DOHH2 (cell line): ENCODE results near the gene SEMA5B.

Source experiments
- H3F3A ChIP-seq: fragments of 200-600 bp; sonication (generic), shearing (Covaris generic); 2 replicates; pipeline ENCODE4 v1.6.0; 2016; ENCODE audit warnings: antibody characterized with exemption, mild to moderate bottlenecking; ENCODE audit not compliant: control insufficient read depth, insufficient read depth
- H3K27ac ChIP-seq: fragments of 200-600 bp; sonication (generic); 2 replicates; pipeline ENCODE4 v1.5.1; 2014; ENCODE audit warnings: low read depth, mild to moderate bottlenecking, low read length, moderate library complexity
- H3K27me3 ChIP-seq: fragments of 200-600 bp; sonication (generic); 2 replicates; pipeline ENCODE4 v1.6.1; 2014; ENCODE audit warnings: mild to moderate bottlenecking, low read length, mixed read lengths; ENCODE audit not compliant: control insufficient read depth
- H3K36me3 ChIP-seq: fragments of 200-600 bp; sonication (generic); 2 replicates; pipeline ENCODE4 v1.6.1; 2014; ENCODE audit warnings: mild to moderate bottlenecking, low read length, moderate library complexity, mixed read lengths; ENCODE audit not compliant: control insufficient read depth
- H3K4me1 ChIP-seq: fragments of 200-600 bp; sonication (generic); 2 replicates; pipeline ENCODE4 v1.6.1; 2014; ENCODE audit warnings: mild to moderate bottlenecking, low read length, mixed read lengths; ENCODE audit not compliant: control insufficient read depth
- H3K4me2 ChIP-seq: fragments of 200-600 bp; sonication (generic); 2 replicates; pipeline ENCODE4 v1.6.0; 2014; ENCODE audit warnings: mild to moderate bottlenecking, low read length, moderate library complexity
- H3K4me3 ChIP-seq: fragments of 200-600 bp; sonication (generic); 2 replicates; pipeline ENCODE4 v1.5.1; 2014; ENCODE audit warnings: mild to moderate bottlenecking, low read length, mixed read lengths
- H3K79me2 ChIP-seq: fragments of 200-600 bp; sonication (generic); 2 replicates; pipeline ENCODE4 v1.6.1; 2014; ENCODE audit warnings: mild to moderate bottlenecking, low read length, mixed read lengths; ENCODE audit not compliant: control insufficient read depth
- H3K9me2 ChIP-seq: fragments of 200-600 bp; sonication (generic); replicated peaks from 2 replicates; pipeline ENCODE4 v1.6.1; 2014; ENCODE audit warnings: mild to moderate bottlenecking, low read length, mixed read lengths; ENCODE audit not compliant: control insufficient read depth
- H3K9me3 ChIP-seq: fragments of 200-600 bp; sonication (generic); 2 replicates; pipeline ENCODE4 v1.6.1; 2014; ENCODE audit warnings: antibody characterized with exemption, low read length, mixed read lengths; ENCODE audit not compliant: control insufficient read depth, insufficient read depth
- H4K20me1 ChIP-seq: fragments of 200-600 bp; sonication (generic); 2 replicates; pipeline ENCODE4 v1.6.0; 2014; ENCODE audit warnings: low read depth, mild to moderate bottlenecking, antibody characterized with exemption, low read length, moderate library complexity; ENCODE audit not compliant: control insufficient read depth, insufficient read depth
- CTCF ChIP-seq: fragments of 200-600 bp; sonication (generic); IDR thresholded peaks from one replicate; pipeline ENCODE4 v1.5.1; 2014; ENCODE audit warnings: antibody characterized with exemption, mild to moderate bottlenecking, low read depth, low read length; ENCODE audit not compliant: poor library complexity, severe bottlenecking
- EZH2phosphoT487 ChIP-seq: fragments of 200-600 bp; sonication (generic); IDR thresholded peaks from 2 replicates; pipeline ENCODE4 v1.6.1; 2017; ENCODE audit warnings: borderline replicate concordance, mild to moderate bottlenecking, antibody characterized with exemption, low read length, moderate library complexity, mixed read lengths

The SEMA5B gene

GRCh38 chr3:122986693-122987179, 40.8 kb downstream of the SEMA5B start:
- H3K9me3 ChIP-seq, result no peaks in the 10 kb centered on the region
- H3F3A ChIP-seq, result no peaks in the 10 kb centered on the region
- no peak overlapping the region for H3K4me3 ChIP-seq
- no peaks in the 10 kb centered on the region for H3K79me2 ChIP-seq
- no peaks in the 10 kb centered on the region for H4K20me1 ChIP-seq
- H3K36me3 ChIP-seq, result no peaks in the 10 kb centered on the region
- H3K4me1 ChIP-seq, result peaks cover 10% of the 10 kb centered on the region
- H3K27ac ChIP-seq, result no peak overlapping the region
- H3K27me3 ChIP-seq, result peaks cover 32% of the 10 kb centered on the region
- TF ChIP-seq EZH2phosphoT487 (no peak), CTCF (no peak)
- no peak overlapping the region for H3K4me2 ChIP-seq
- no peaks in the 10 kb centered on the region for H3K9me2 ChIP-seq

GRCh38 chr3:122985539-122985938, 42.0 kb downstream of the SEMA5B start:
- Histone ChIP-seq H3K4me2 (no peak overlapping the region), H3K9me3 (no peaks in the 10 kb centered on the region), H3K9me2 (no peaks in the 10 kb centered on the region), H3K79me2 (no peaks in the 10 kb centered on the region), H3F3A (no peaks in the 10 kb centered on the region), H3K4me1 (peaks cover 10% of the 10 kb centered on the region), H3K27me3 (peaks cover 22% of the 10 kb centered on the region), H3K4me3 (no peak overlapping the region), H4K20me1 (no peaks in the 10 kb centered on the region), H3K27ac (no peak overlapping the region), H3K36me3 (no peaks in the 10 kb centered on the region)
- no peak for TF ChIP-seq CTCF
- TF ChIP-seq EZH2phosphoT487, result no peak

GRCh38 chr3:122984650-122985049, 42.9 kb downstream of the SEMA5B start:
- Histone ChIP-seq H3K4me2 (no peak overlapping the region; the same call in 1 of the 2 replicates), H3K79me2 (no peaks in the 10 kb centered on the region), H3K9me3 (no peaks in the 10 kb centered on the region), H3K27ac (no peak overlapping the region), H4K20me1 (no peaks in the 10 kb centered on the region), H3K27me3 (peaks cover 17% of the 10 kb centered on the region), H3K9me2 (no peaks in the 10 kb centered on the region), H3F3A (no peaks in the 10 kb centered on the region), H3K4me3 (no peak overlapping the region), H3K4me1 (peaks cover 11% of the 10 kb centered on the region), H3K36me3 (no peaks in the 10 kb centered on the region)
- no peak for TF ChIP-seq CTCF
- TF ChIP-seq EZH2phosphoT487, result no peak

- no peaks in the 10 kb centered on the region for H3K9me2 ChIP-seq
- H3K79me2 ChIP-seq, result no peaks in the 10 kb centered on the region
- H3K27ac ChIP-seq, result no peak overlapping the region
- H3K4me1 ChIP-seq, result peaks cover 18% of the 10 kb centered on the region
- H3F3A ChIP-seq, result no peaks in the 10 kb centered on the region
- H3K36me3 ChIP-seq, result no peaks in the 10 kb centered on the region
- H3K4me2 ChIP-seq, result no peak overlapping the region
- peaks cover 11% of the 10 kb centered on the region for H3K27me3 ChIP-seq
- H4K20me1 ChIP-seq, result no peaks in the 10 kb centered on the region
- H3K9me3 ChIP-seq, result no peaks in the 10 kb centered on the region
- H3K4me3 ChIP-seq, result no peak overlapping the region
- no peak for TF ChIP-seq CTCF
- TF ChIP-seq EZH2phosphoT487, result no peak
These were observed 43.6 kb downstream of the SEMA5B start for GRCh38 chr3:122984007-122984406.
